Hematopoietic multipotent progenitor cell treated with erythropoietin and hydrocortisone succinate and interleukin-3 and kit ligand, for 4 days (in vitro differentiated cells): ENCODE data around the gene TEX22.
A peak's percentile ranks its signal among the peaks of the same experiment; 100 is the strongest.

Experiments
- DNase-seq: peaks from one replicate; pipeline ENCODE4 v3.0.0-alpha.2; 2015

Gene TEX22

GRCh38 chr14:105385698-105386365 is 12.5 kb upstream of the TEX22 start:
- no peak for DNase-seq

GRCh38 chr14:105386581-105387529 is 11.5 kb upstream of the TEX22 start:
- no peak for DNase-seq

- DNase-seq, result no peak
These were observed 10.8 kb upstream of the TEX22 start for GRCh38 chr14:105387530-105387922.

DNA sequence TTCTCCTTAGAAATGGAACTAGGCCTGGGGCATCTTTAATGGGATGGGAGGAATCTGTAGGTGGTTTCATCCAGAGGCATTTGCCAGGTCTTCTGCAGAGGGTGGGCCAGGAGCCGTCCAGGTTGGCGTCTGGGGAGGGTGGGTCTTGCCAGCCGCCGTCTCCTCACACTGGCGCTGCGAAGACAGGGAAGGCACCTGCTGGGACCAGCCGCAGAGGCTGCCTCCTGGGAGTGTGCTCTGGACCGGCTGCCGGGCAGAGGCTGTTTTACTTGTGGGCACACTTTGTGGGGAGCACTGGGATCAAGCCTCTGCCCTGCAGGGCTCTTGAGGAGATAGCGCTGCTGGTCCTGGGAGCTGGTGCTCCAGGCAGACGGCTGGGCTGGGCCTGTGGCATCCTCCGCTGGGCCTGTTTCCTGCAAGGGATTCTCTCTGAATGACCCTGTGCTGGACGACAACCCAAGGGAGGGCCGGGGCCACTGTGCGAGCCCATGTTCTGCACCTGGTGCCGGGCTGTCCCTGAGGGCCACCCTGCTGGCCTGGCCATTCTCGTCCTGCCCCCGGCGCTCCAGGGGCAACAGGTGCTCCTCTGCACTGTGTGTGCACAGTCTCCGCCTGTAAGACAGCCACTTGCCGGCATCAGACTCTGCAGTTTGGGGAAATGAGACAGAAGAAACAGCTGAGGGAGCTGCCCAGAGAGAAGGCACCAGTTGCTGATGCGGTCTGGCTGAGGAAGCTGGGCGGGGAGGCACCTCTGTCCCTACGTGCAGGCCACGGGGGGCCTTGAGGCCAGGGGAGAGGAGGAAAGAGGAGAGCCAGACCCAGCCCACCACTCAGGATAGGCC is 10.0 kb upstream of the TEX22 start:
- no peak for DNase-seq

- no peak for DNase-seq
These were observed 9.4 kb upstream of the TEX22 start for GRCh38 chr14:105388976-105389375.

DNA sequence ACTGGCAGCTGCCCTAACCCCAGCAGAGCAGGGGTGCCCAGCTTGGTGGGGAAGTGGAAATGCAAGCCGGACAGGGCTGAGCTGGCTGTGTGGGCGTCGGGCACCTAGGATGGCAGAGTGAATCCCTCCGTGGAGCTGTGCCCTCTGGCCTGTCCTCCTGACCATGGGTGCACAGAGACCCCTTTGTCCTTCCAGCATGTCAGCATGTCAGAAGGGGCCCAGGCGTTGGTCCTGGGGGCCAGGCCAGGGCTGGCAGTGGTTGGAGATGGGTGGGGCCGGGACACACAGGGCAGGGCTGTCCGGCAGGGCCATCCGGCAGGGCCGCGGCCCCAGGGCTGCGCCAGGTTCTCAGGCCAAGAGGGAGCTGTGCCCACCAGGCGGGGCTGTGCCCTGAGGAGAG is 8.8 kb upstream of the TEX22 start:
- DNase-seq, result no peak

DNA sequence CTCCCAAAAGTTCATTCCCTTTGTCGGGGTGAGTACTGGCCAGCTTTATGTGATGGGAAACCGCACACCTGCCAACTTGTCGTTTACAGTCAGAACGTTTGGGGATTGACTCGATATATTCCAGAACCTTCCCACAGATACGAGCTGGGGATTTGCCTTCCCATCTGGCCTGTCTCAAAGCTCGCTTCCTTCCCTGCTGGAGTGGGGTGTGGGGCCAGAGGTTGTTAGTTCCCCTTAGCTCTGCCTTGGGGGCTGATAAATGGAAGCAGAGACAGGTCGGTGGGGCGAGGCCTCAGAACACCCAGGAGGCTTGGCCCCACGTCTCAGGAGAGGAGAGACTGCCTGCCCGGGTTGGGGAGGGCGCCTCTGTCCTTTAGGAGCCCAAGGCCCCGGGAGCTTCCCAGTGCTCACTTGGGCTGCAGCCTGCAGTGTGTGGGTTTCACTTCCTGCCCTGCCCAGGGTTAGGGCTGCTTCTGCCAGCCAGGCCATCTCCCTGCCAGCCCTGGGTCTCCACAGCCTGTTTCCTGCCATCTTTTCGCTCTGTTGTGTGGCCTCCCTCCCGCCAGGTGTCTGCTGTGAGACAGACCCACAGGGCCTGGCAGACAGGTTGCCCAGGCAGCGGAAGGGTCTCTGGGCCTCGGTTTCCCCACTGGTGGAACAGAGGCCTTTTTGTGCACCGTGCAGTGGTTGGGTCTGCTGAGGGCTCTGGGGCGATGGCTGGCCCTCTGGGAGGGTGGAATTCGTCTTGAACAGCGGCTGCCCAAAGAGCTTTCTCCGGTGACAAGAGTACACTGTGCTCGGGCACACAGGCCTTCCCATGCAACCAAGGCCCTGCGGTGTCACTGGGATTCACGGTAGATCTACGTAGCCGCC is 8.1 kb upstream of the TEX22 start:
- DNase-seq, result peak; percentile 58

- DNase-seq, result no peak
These were observed 7.4 kb upstream of the TEX22 start for GRCh38 chr14:105390849-105391500.

DNA sequence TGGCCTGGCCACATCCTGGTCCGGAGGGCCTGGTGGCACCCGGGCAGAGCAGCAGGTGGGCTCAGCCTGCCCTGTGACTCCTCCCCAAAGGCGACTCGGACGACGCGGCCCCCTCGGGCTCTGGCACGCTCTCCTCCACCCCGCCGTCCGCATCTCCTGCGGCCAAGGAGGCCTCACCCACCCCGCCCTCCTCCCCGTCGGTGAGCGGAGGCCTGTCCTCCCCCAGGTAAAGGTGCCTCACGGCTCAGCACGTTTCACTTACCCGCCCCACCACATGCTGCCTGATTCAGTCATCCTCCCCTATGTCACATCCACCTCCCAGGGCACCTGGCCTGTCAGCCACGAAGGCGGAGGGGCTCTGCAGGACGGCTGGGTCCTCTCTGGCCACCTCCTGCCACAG is 6.8 kb upstream of the TEX22 start:
- no peak for DNase-seq

DNA sequence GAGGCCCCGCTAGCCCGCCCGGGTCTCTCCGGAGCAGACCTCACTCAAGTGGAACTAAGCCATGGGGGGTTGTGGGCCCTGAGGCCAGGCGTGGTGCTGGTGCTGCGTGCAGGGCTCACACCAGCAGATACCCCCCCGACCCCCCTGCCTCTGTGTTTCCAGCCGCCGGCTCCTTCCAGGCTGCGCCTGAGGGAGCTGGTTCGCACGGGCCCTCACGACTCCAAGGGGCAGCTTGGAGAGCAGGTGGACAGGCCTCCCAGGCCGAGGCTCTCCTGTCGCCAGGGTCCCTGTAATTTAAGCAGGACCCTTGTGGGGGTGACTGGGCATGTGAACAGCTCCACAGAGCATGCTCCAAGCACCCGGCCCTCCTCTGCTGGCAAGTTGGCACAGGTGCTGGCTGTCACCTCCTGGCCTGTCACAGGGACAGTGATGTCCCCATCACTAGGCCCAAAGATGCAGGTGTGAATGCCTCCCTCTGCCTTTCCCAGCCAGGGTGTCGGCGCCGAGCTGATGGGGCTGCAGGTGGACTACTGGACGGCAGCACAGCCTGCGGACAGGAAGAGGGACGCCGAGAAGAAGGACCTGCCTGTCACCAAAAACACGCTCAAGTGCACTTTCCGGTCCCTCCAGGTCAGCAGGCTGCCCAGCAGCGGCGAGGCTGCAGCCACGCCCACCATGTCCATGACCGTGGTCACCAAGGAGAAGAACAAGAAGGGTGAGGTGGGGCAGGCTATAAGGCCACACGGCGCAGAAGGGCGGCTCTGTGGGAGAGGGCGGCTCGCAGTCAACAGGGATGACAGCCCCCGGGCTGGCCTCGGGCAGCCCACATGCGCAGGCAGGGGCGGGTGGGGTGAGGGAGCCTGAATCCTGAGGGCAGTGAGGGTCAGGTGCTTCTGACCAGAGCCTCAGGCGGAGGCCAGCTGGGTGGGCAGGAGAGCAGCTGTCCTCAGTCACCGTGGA is 5.9 kb upstream of the TEX22 start:
- DNase-seq, result no peak

GRCh38 chr14:105393151-105393550 is 5.2 kb upstream of the TEX22 start:
- DNase-seq, result no peak

- no peak for DNase-seq
These were observed 3.4 kb upstream of the TEX22 start for GRCh38 chr14:105394714-105395537.

GRCh38 chr14:105395538-105395854 is 2.8 kb upstream of the TEX22 start:
- DNase-seq, result no peak

DNA sequence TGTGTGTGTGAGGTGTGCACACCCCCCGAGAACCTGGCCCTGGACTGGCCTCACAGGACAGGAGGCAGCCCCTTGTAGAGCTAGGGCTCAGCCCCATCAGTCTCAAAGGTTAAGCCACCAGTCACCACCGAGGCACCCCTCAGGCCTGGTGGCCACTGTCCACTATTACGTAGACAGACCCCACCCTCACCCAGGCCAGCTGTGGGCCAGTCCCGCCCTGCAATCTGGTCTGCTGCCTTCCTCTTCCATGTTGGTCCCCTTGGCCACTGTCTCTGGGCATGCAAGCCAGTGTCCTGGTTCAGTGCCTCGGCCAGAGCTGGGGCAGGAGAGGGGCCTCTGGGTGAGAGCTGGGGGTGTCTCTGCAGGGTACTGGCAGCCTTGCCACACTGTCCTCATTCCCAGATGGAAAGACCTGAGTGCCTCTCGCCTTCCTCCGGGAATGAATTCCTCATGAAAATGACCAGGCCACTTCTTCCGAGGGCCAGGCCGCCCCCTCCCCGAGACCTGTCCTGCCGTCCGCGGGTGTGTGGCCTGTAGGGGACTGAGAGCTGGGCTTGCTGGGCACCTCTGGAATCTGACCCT is 897 bp upstream of the TEX22 start:
- DNase-seq, result no peak

DNA sequence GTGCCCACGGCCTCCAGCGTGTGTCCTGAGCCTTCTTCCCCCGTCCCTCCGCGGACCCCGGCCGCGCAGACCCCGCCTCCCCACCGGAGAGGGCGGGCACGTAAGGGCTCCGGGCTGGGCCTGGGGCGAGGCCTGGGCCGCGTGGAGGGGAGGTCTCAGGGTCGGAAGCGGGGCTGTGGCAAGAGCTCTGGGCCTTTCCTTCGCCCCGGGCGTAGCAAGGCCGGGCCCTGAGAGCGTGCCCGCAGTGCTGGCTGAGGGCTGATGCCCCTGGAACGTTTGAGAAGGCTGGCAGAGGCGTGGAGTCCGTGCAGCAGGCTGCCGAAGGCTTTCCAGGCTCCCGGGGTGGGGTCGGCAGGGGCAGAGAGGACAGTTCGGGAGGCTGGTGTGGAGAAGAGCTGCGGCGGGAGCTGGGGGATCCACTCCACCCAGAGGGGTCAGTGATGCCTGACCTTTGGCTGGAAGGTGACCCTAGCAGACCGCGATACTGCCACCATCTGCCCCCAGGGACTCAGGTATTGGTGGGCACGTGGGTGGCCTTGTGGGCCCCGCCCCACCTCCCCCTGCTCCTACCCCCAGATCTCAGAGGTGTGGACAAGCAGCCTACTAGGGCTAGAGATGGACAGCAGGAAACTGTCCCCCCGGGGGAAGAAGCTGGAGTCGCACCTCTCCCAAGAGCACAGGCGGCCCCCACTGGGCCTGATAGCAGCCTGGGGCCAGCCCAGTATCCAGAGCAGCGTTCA is 558 bp downstream of the TEX22 start:
- DNase-seq, result peak; percentile 83

GRCh38 chr14:105399466-105399775 is 1.1 kb downstream of the TEX22 start:
- DNase-seq, result no peak

- DNase-seq, result no peak
These were observed 1.7 kb downstream of the TEX22 start for GRCh38 chr14:105400016-105400415.

DNA sequence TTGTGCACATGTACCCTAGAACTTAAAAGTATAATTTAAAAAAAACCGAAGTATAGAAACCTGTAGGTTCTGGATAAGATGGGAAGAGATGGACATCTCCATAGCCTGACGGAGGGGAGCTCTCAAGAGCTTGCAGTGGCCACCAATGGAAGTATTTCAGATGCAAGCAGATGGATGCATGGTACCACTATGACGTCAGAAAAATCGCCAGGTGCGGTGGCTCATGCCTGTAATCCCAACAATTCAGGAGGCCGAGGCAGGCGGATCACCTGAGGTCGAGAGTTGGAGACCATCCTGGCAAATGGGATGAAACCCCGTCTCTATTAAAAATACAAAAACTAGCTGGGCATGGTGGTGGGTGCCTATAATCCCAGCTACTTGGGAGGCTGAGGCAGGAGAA is 3.4 kb downstream of the TEX22 start:
- DNase-seq, result no peak

DNA sequence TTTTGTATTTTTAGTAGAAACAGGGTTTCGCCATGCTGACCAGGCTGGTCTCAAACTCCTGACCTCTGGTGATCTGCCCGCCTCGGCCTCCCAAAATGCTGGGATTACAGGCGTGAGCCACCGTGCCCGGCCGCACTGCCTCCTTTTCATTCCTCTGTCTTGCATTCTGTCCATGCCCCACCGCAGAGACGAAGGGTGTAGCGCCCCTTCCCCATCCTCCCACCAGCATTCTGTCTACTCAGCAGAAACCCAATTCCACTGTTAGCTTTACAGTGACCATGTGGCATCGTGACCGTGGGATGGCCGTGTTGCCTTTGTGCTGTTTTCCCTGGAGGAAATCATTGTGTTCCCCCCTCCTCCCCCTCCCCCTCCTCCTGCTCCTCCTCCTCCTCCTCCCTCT is 10.3 kb downstream of the TEX22 start:
- no peak for DNase-seq
